Lower leg skin (tissue), 4 donors: ENCODE measurements around the gene LYVE1. TPM values are rescaled to one million over a fixed set of nuclear protein-coding genes. Genes with fewer than 3 reads are reported as not detected.

Source experiments
- DNase-seq, 2 donors: peaks; one replicate each; pipeline ENCODE4 v3.0.0-alpha.2; 2019; ENCODE audit warnings: low spot score in 2 of 2
- H3K4me3 ChIP-seq: fragments of 200-600 bp; sonication (generic); 2 replicates; pipeline ENCODE4 v1.5.1; 2017; ENCODE audit warnings: mild to moderate bottlenecking, low read depth; ENCODE audit not compliant: poor library complexity, severe bottlenecking
- POLR2A ChIP-seq, 2 donors: fragments of 450-650 bp; IDR thresholded peaks; one replicate each; pipeline ENCODE4 v1.6.1; 2016 to 2017; ENCODE audit warnings: antibody characterized with exemption in 2 of 2, mild to moderate bottlenecking in 1 of 2, moderate library complexity in 1 of 2
- WGBS, 2 donors: methylation state at CpG; one replicate each; pipeline ENCODE4 v1.1.5; 2018; 5-methylcytosine and 5-hydroxymethylcytosine counted together
- intact Hi-C: fragments of 100-400 bp; cut with DNase I; formaldehyde crosslinking; loops from one replicate; pipeline ENCODE4 v1.15.0; 2023; ENCODE audit warnings: low total_unique reads
- total RNA-seq, 4 donors: library from RNA; depleted of rRNA; stranded (reverse); fragments of >200 nt; gene quantifications; one replicate each; pipeline ENCODE4 v1.1.0, GENCODE V29; 2016
- TF ChIP-seq, protein P1 (sequence below), 3 donors: fragments of 450-650 bp; IDR thresholded peaks; one replicate each; pipeline ENCODE4 v1.5.1; 2016; ENCODE audit warnings: antibody characterized with exemption in 3 of 3, mild to moderate bottlenecking in 3 of 3, moderate library complexity in 2 of 3

LYVE1 gene
- total RNA-seq, 4 donors from 2014 or later, result 14.3 to 29.0 (median 20.6) TPM

DNA sequence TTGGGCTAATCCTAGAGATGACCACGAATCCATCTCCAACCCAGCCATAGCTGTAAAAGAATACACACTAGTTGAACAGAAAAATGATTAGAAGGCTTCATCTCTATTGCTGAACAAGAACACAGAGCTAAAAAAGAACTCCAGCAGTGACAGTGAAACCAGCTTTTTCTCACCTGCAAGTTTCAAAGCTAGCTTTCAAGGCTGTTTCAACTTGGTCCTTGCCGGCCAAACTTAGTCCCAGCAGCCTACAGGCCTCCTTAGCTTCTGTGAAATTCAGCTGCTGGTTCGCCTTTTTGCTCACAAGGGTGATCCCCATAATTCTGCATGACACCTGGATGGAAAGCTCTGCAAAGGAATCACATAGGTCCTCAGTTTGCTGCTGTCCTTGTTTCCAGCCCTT is 4.4 kb downstream of the LYVE1 start:
- TF ChIP-seq, protein P1, sequence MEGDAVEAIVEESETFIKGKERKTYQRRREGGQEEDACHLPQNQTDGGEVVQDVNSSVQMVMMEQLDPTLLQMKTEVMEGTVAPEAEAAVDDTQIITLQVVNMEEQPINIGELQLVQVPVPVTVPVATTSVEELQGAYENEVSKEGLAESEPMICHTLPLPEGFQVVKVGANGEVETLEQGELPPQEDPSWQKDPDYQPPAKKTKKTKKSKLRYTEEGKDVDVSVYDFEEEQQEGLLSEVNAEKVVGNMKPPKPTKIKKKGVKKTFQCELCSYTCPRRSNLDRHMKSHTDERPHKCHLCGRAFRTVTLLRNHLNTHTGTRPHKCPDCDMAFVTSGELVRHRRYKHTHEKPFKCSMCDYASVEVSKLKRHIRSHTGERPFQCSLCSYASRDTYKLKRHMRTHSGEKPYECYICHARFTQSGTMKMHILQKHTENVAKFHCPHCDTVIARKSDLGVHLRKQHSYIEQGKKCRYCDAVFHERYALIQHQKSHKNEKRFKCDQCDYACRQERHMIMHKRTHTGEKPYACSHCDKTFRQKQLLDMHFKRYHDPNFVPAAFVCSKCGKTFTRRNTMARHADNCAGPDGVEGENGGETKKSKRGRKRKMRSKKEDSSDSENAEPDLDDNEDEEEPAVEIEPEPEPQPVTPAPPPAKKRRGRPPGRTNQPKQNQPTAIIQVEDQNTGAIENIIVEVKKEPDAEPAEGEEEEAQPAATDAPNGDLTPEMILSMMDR (IDR thresholded peaks at IDR 0.05), result no peak
- TF ChIP-seq POLR2A (IDR thresholded peaks at IDR 0.05), result no peak
- 86 to 88% methylated on average over 3 of the region's 3 CpGs for WGBS, 2 donors
- intact Hi-C loops, result no loop called here
- H3K4me3 ChIP-seq, result no peak overlapping the region
- DNase-seq, result no peak

DNA sequence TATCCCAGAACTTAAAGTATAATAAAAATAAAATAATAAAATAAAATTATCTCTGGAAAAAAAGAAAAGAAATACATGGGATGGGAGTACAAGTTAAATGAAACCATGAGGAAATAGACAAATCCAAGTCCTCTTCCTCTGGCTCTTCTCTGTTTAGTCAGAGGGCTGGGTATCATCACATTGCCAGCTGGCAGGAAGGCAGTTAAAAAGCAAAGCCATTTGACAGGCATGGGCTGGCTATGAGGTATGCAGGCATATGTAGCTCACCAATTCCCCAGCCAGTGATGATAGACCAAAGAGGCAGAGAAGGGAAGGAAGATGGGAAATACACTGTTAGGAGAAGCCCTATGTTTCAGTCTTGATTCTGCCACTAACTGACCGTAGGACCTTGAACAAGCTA is 6.5 kb downstream of the LYVE1 start:
- TF ChIP-seq, protein P1 (IDR thresholded peaks at IDR 0.05), result no peak
- TF ChIP-seq POLR2A (IDR thresholded peaks at IDR 0.05), result no peak
- no peak for DNase-seq
- 67 to 94% methylated on average over 1 of the region's 1 CpG for WGBS, 2 donors
- H3K4me3 ChIP-seq, result no peak overlapping the region
- intact Hi-C loops, result no loop called here

DNA sequence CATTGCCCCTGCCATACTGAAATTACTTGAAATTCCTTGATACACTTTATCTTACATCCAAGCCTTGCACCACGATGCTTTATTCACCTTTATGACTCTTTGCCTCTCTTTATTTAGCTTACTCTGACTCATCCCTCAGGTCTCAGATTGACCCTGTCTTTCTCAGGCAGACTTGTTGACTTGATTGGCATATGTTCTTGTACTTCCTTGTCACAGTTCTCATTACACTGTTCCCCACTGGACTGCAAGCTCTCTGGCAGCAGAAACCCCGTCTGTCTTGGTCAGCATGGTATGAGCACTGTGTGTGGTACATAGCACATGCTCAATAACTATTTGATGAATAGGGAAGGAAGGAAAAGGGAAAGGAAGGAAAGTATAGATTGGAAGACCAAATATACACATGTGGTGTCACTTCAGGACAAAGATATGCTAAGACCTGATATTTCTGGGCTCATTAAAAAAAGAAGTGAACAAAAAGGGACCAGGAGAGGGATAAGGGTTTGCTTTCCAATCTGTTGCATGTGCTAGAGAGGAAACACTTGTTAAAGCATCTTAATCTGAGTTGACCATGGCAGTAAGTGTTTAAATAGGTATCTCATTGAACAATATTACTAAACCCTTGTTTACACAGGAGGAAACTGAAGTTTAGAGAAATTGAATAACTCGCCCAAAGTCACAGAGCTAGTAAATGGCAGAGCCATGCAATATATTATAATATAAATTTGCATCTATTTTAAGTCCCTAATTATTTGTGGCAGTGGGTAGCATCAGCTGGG is 7.2 kb downstream of the LYVE1 start:
- no peak for DNase-seq
- H3K4me3 ChIP-seq, result no peak overlapping the region
- intact Hi-C loops, result no loop called here
- WGBS, 2 donors, result 73 to 77% methylated on average over 3 of the region's 3 CpGs
- no peak for TF ChIP-seq POLR2A (IDR thresholded peaks at IDR 0.05)
- TF ChIP-seq, protein P1 (IDR thresholded peaks at IDR 0.05), result no peak

DNA sequence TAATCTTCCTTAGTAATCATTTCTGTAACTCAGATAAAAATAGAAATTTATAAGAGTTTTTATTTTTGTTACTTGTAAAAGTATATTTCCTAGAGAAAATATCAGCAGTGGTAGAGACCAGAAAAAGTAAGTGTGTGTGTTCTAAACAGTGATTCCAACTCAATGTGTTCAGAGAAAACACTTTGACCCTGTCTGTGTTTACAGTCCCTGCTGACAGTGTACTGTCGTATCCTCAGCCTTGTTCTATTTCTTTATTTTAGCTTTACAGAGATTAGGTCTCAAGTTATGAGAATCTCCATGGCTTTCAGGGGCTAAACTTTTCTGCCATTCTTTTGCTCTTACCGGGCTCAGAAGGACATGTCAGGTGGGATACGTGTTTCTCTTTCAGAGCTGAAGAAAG is 10.2 kb downstream of the LYVE1 start:
- TF ChIP-seq, protein P1 (IDR thresholded peaks at IDR 0.05), result no peak
- TF ChIP-seq POLR2A (IDR thresholded peaks at IDR 0.05), result no peak
- H3K4me3 ChIP-seq, result no peak overlapping the region
- WGBS, 2 donors, result 91 to 96% methylated on average over 3 of the region's 3 CpGs
- intact Hi-C loops, result no loop called here
- no peak for DNase-seq

DNA sequence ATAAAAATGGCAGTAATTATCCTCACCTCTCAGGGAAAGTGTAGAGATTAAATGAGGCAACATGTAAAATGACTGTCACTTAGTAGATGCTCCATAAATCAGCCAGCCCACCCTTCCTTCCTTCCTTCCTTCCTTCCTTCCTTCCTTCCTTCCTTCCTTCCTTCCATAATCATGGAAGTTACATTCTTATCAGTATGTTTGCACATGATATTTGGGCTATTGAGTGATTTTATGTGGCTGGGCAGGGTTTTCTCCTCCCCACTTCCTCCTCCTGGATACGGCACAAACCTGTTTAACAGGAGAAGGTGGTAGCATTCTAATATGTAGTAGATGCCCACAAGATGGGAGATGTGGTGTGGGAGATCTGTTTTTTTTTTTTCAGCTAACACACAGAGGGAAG is 11.9 kb downstream of the LYVE1 start:
- intact Hi-C loops, result no loop called here
- TF ChIP-seq, protein P1 (IDR thresholded peaks at IDR 0.05), result no peak
- TF ChIP-seq POLR2A (IDR thresholded peaks at IDR 0.05), result no peak
- WGBS, 2 donors, result 38 to 49% methylated on average over 1 of the region's 1 CpG
- no peak for DNase-seq
- no peak overlapping the region for H3K4me3 ChIP-seq
